GM21529 (cell line): ENCODE results near the gene RHCE.
"Not testable (repeated sequence)": the region's sequence is repeated elsewhere in the genome, so short reads cannot be mapped to it uniquely, and the experiment has no call there.

Experiments
- ATAC-seq: cut with Tn5 transposase; IDR thresholded peaks from one replicate; pipeline ENCODE4 v1.9.1; 2021; ENCODE audit not compliant: unreplicated experiment

RHCE gene

DNA sequence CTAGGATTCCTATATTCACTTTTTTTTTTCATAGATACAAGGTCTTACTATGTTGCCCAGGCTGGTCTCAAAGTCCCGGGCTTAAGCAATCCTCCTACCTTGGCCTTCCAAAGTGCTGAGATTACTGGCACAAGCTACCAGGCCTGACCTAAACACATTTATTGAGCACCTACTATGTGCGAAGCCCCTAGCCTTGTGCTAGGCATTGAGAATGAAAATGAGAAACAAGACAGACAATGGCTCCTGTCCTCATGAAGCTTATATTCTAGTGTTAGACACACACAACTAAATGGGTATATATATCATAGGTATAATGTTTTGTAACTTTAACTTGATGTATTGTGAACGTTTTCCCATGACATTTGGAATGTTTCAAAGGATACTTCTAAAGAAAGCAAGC lies 71.0 kb downstream of the RHCE start:
- no peak for ATAC-seq

DNA sequence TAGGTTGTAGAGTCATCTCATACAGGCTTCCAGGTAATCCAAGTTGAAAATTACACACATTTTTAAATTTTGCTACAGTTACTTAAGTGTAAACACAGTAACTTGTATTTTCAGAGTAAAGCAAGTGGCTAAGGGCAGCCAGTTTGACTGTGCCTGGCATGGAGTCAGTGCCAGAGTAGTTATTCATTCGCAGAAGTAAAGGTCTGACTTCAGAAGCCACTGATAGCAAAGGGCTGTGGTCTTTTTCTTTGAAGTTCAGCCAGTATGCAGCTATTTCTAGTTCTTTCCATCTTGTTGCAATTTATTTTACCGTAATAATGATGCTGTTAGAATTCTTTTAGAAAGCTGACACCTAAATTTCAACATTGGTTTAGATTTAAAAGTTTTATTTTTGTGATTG lies 73.1 kb downstream of the RHCE start:
- no peak for ATAC-seq

DNA sequence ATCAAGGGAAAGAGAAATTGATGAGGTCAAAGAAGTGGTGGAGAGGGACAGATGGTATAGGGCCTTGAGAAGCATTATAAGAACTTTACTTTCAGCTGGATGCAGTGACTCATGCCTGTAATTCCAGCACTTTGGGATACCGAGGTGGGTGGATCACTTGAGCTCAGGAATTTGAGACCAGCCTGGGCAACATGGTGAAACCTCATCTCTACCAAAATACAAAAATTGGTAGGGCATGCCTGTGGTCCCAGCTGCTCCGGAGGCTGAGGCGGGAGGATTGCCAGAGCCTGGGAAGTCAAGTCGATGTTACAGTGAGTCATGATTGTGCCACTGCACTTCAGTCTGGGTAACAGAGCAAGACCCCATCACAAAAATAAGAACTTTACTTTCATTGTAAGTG lies 76.8 kb downstream of the RHCE start:
- ATAC-seq: no peak

DNA sequence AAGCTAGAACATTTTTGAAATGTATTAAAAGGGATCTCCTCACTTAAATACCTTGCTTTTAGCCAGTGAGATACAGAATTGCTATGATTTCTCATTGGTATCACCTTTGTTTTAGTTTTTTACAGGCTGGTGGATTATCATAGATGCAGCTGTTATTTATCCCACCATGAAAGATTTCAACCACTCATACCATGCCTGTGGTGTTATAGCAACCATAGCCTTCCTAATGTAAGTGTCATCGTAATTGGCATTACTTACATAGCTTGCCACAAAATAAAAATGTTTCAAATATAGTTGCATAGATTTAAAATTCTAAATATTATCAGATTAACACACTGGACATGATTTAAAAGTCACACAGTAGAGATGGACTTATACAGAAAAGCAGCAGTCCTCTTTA lies 77.8 kb downstream of the RHCE start:
- ATAC-seq: no peak

DNA sequence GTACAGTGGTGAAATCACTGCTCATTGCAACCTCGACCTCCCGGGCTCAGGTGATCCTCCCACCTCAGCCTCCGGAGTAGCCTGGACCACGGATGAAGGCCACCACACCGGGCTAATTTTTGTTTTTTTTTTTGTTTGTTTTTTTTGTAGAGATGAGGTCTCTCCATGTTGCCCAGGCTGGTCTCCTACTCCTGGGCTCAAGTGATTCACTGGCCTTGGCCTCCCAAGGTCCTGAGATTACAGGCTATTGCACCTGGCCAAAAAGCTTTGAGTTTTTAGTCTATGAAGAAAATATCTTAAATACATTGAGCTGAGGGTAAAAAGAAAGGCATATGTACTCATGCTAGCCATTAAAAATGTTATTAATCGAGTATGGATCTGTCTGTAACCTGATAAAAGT lies 78.9 kb downstream of the RHCE start:
- ATAC-seq: no peak

DNA sequence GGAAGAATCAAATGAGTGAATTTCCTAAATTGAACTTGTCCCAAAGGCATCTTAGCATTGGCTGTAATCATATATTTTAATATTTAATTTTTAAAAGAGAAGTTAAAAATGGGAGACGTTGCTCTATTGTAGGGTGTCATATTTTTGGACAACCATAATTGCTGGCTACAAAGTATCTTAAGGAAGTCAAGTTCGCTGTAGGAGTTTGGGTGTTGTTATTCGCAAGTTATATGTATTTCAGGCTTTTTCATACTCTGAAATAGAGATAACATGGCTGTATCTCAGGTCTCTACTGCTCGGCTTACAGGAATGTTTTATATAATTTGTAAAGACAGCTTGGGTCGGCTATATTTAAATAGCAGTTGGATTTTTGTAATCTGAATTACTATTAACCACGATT lies 81.6 kb downstream of the RHCE start:
- ATAC-seq: no peak

DNA sequence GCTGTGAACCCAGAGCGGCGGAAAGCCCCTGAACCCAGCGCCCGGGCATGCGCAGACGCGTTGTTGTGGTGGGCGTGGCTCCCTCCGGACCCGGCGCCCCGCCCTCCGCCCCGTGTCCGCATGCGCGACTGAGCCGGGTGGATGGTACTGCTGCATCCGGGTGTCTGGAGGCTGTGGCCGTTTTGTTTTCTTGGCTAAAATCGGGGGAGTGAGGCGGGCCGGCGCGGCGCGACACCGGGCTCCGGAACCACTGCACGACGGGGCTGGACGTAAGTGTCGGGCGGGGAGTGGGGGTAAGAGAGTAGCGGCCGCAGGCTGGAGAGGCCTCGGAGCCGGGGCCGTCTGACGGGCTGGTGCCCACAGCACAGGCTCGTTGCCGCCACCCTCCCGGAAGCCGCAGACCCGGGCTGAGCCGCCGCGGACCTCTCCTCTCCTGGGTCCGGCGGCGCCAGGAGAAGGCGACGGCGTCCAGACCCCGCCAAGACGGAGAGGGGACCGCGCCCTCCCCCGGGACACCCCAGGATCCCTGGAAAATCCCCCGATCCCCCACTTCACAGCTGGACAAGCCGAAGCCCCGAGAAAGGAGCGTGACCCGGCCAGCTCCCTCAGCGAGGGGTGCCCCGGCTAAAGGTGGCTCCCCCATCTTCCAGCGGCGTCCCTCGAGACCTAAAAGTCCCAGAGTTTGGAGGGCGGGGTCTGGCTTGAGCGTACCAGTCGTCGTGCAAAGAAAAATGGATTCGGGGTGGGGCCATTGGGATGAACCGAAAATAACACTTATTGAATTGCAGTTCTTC lies 82.2 kb downstream of the RHCE start, which contains the start of gene TMEM50A:
Gene TMEM50A (plus strand): TSS at position 147 of the 794 bp plus-strand sequence. CDS start 2,153 bp downstream, outside the sequence.
- peak; percentile 62 for ATAC-seq

DNA sequence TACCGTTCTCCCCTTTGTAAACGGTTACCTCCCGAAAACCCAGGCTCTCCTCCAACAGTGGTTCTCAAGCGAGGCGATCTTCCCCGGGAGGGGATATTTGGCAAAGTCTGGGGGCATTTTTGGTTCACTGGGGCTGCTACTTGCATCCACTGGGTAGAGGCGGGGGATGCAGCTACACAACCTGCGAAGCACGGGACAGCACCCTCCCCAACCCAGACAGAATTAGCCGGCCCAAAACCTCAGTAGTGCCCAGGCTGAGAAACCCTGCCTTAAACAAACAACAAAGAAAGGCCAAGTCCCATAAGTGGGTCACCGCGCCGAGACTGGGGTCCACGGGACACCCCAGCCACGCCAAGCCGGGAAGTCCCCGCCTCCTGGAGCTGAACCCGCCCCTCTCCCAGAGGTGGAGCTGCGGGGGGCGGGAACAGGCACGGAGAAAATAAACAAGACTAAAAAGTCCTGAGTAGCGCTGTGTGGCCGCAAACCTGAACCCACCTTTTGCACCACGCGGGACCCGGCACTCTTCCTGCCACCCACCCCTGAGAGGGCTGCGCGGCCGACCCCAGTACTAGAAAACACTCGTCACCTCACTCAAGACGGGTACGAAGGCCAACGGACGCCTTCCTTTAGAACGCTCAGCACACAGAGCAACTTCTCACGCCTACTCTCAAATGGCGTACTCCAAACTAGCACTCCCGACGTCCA lies 83.0 kb downstream of the RHCE start:
- ATAC-seq: peak; percentile 41

DNA sequence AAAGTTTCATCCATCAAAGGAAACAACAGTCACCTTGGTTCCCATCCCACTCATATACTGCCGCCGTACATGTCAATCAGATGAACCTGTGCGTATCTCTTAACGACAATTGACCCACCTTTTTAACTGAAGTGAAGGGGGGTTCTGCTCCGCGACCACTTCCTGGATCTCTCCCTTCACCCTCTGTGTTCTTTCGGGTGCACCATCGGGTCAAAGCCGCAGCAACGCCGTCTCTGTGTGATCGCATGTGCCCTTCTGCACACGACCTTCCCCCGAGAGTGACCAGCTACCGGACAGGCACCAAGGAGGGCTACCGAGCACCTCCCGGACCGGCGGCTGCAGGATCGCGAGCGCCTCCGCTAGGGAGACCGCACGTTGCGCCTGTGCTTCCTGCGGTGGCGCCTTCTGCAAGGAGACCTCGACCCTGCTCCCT lies 83.7 kb downstream of the RHCE start:
- peak; percentile 20 for ATAC-seq

DNA sequence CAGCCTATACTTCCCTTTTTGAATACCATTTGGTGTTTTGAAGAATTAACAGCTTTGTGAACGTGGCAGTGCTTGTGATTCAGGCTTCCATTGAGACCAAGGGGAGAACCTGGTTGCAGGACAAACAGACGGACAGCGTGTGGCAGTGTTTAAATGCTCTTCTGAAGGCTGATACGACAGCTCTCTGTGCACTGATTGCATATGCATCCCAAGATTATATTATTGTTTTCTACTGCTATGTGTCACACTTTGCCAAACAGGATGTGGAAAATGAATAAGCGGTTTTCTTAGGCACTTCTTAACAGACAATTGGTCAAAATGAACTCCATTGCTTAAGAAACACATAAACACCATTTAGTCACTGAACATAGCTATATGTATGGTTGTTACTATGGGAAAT lies 90.7 kb downstream of the RHCE start:
- not testable (repeated sequence) for ATAC-seq

DNA sequence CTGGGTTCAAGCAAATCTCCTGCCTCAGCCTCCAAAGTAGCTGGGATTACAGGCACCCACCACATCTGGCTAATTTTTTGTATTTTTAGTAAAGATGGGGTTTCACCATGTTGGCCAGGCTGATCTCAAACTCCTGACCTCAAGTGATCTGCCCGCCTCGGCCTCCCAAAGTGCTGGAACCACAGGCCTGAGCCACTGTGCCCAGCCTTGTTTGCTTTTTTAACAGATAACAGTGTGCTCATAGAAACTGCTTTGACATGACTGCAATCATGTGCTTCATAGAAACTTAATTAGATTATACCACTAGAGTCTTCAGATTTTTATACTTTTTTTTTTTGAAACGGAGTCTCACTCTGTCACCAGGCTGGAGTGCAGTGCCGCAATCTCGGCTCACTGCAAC lies 91.3 kb downstream of the RHCE start:
- not testable (repeated sequence) for ATAC-seq

DNA sequence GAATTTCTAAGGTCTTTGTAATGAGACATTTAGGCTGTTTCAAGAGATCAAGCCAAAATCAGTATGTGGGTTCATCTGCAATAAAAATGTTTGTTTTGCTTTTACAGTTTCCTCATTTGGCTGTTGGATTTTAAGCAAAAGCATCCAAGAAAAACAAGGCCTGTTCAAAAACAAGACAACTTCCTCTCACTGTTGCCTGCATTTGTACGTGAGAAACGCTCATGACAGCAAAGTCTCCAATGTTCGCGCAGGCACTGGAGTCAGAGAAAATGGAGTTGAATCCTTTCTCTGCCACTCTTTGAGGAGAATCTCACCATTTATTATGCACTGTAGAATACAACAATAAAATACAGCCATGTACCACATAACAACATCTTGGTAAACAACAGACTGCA lies 91.8 kb downstream of the RHCE start:
- ATAC-seq: not testable (repeated sequence)

DNA sequence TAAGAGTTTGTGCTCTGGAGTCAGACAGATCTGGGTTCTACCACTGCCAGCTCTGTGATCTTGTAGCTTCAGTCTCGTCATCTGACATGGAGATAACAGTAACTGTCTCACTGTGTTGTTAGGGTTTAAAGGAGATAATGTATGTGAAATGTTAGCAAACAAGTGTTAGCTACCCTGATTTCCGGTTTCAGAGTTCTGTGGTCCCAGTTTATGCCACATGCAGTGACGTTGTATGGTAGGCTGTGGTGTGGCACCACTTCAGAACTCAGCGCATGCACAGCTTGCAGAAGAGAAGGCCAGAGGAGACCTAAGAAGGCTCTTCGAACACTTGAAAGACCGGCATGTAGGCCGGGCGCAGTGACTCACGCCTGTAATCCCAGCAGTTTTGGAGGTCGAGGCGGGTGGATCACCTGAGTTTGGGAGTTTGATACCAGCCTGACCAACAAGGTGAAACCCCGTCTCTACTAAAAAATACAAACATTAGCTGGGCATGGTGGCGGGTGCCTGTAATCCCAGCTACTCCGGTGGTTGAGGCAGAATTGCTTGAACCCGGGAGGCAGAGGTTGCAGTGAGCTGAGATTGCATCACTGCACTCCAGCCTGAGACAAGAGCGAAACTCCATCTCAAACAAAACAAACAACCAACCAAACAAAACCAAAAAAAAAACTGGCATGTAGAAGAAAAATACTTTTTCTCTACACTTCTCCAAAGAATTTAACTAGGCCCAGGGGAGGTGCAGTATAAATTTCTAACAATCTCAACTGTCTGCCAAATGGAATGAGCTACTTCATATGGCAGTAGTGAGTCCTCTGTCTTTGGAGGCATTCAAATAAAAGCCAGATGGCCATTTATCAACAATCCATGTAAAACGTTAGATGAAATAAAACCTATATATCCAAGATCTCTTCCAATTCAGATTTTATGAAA lies 92.5 kb downstream of the RHCE start:
- not testable (repeated sequence) for ATAC-seq

DNA sequence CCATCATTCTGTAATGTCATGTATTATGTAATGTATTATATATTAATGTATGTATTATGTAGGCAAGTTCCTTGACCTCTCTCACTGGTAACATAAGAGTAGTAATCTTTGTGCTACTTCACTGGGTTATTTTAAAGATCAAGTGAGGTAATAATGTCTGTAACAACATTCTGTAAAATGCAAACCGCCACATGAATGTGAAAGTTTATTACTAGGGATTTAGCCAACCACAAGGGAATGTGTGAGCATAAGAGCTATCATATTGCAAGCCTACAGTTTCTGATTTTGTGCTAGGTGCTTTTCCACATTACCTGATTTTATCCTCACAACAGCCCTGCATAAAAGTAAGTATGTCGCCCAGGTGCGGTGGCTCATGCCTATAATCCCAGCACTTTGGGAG lies 96.2 kb downstream of the RHCE start:
- not testable (repeated sequence) for ATAC-seq

DNA sequence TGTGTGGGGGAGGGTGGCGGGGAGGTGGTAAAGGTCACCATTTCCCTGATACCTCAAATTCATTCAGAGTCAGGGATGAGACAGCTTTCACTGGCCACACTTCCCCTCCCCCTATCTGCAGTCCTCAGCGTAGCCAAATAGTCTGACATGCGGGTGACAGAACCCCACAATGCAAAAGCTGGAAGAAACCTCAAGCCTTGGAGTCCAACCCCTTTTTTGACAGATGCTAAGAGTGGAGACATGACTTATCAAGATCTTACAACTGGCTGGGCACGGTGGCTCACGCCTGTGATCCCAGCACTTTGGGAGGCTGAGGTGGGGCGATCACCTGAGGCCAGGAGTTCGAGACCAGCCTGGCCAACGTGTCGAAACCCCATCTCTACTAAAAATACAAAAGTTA lies 98.5 kb downstream of the RHCE start:
- not testable (repeated sequence) for ATAC-seq

DNA sequence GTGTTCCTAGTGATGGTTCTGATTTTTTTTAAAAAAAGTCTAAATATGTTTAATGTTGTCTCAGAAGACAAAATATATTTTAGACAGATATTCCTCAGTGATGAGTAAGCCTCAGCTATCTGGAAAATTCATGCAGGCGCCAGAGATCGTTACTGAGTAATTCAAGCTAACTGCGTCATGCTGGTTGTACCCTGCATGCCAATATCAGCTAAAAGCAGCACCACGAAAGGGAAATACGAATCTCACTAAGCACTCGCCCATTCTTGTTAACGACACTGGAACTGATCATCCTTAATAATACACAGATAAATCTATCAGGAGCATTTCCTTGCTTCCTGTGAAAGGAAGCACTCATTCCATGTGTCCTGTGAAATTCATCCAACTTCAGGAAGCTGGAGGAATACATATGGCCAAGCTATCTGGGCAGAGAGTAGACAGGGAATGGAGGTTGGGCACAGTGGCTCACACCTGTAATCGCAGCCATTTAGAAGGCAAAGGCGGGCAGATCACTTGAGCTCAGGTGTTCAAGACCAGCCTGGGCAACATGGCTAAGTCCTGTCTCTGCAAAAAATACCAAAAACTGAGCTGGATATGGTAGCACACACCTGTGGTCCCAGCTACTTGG lies 100.2 kb downstream of the RHCE start:
- ATAC-seq: not testable (repeated sequence)

DNA sequence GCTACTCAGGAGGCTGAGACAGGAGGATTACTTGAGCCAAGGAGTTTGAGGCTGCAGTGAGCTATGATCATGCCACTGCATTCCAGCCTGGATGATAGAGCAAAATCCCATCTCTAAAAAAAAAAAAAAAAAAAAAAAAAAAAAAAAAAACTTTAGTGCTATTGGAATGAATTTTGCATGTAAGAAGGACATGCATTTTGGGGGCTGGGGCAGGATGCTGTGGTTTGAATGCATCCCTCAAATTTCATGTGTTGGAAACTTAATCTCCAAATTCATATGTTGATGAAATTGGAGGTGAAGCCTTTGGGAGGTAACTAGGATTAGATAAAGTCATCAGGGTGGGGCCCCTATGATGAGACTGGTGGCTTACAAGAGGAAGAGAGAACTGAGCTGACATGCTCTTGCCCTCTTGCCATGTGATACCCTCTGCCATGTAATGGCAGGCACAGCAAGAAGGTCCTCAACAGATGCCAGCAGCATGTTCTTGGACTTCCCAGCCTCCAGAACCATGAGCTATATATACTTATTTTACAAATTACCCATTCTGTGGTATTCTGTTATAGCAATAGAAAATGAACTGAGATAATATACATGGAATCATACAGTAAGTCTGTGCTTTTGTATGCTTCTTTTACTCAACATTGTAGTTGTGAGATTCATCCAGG lies 107.7 kb downstream of the RHCE start:
- not testable (repeated sequence) for ATAC-seq
